ENCODE data around the gene ABCG8. TPM values are rescaled to one million over a fixed set of nuclear protein-coding genes. Genes with fewer than 3 reads are reported as not detected.

Gene ABCG8
- total RNA-seq (2012; rRNA removed): not detected in 2 replicates

GRCh38 chr2:43838560-43839267 lies at the start of gene ABCG8, which contains the start of gene ABCG5:
ABCG8 (plus strand) TSS chr2:43838971; CDS start chr2:43839054, 83 bp downstream.
ABCG5 (minus strand) TSS chr2:43838839; CDS start chr2:43838679, 160 bp downstream.
- H3K9me3 ChIP-seq (replicated peaks; ENCODE audit: low read length): no peaks in the 10 kb centered on the region
- peaks cover 68% of the 10 kb centered on the region for H3K27me3 ChIP-seq (ENCODE audit: control insufficient read depth, insufficient read depth, low read length)
- H3K4me3 ChIP-seq (ENCODE audit: low read length): no peak within 1 kb of the TSS
- no peak within 1 kb of the TSS for H3K4me2 ChIP-seq (ENCODE audit: low read length)
- H3K9ac ChIP-seq (ENCODE audit: low read depth, low read length): no peak within 1 kb of the TSS
- H3K4me1 ChIP-seq (ENCODE audit: control insufficient read depth, insufficient read depth, low read length): no peaks in the 10 kb centered on the region
- H3K36me3 ChIP-seq (ENCODE audit: insufficient read depth, low read length): no peaks in the 10 kb centered on the region

DNA sequence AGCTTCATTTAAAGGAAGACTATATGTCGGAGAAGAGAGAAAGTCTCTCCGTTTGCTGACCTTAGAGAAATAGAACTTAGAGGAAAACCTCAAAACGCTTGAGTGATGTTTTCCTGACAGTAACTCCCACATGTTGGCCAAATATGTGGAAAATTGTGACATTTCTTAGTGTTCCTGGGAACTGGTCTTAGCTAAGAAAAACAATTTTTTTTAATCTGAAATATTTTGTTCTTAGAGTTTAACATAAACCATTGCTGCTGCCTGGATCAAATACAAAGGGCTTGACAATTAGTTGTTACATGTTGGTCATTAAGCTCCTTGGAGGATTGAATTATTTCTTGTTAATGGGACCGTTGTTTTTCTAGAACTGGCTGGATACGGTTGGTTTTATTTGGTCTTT lies 48.6 kb upstream of the ABCG8 start:
- Histone ChIP-seq H3K4me1 (ENCODE audit: control insufficient read depth, insufficient read depth, low read length) (no peaks in the 10 kb centered on the region), H3K4me2 (ENCODE audit: low read length) (no peak overlapping the region), H3K9me3 (replicated peaks; ENCODE audit: low read length) (no peaks in the 10 kb centered on the region), H3K27me3 (ENCODE audit: control insufficient read depth, insufficient read depth, low read length) (no peaks in the 10 kb centered on the region), H3K4me3 (ENCODE audit: low read length) (no peak overlapping the region), H3K36me3 (ENCODE audit: insufficient read depth, low read length) (peaks cover 7% of the 10 kb centered on the region), H3K9ac (ENCODE audit: low read depth, low read length) (no peak overlapping the region)

- no peaks in the 10 kb centered on the region for H3K9me3 ChIP-seq (replicated peaks; ENCODE audit: low read length)
- no peak overlapping the region for H3K4me3 ChIP-seq (ENCODE audit: low read length)
- no peak overlapping the region for H3K9ac ChIP-seq (ENCODE audit: low read depth, low read length)
Observed at GRCh38 chr2:43791035-43791765, 47.6 kb upstream of the ABCG8 start.

GRCh38 chr2:43792653-43793052 lies 46.1 kb upstream of the ABCG8 start:
- H3K4me1 ChIP-seq (ENCODE audit: control insufficient read depth, insufficient read depth, low read length): no peaks in the 10 kb centered on the region
- no peaks in the 10 kb centered on the region for H3K27me3 ChIP-seq (ENCODE audit: control insufficient read depth, insufficient read depth, low read length)
- H3K4me3 ChIP-seq (ENCODE audit: low read length): no peak overlapping the region
- H3K36me3 ChIP-seq (ENCODE audit: insufficient read depth, low read length): peaks cover 12% of the 10 kb centered on the region
- no peaks in the 10 kb centered on the region for H3K9me3 ChIP-seq (replicated peaks; ENCODE audit: low read length)
- H3K9ac ChIP-seq (ENCODE audit: low read depth, low read length): no peak overlapping the region
- H3K4me2 ChIP-seq (ENCODE audit: low read length): no peak overlapping the region

More at GRCh38 chr2:43791035-43791765, 47.6 kb upstream of the ABCG8 start:
- Histone ChIP-seq H3K4me1 (ENCODE audit: control insufficient read depth, insufficient read depth, low read length) (no peaks in the 10 kb centered on the region), H3K4me2 (ENCODE audit: low read length) (no peak overlapping the region), H3K27me3 (ENCODE audit: control insufficient read depth, insufficient read depth, low read length) (no peaks in the 10 kb centered on the region), H3K36me3 (ENCODE audit: insufficient read depth, low read length) (peaks cover 12% of the 10 kb centered on the region)

DNA sequence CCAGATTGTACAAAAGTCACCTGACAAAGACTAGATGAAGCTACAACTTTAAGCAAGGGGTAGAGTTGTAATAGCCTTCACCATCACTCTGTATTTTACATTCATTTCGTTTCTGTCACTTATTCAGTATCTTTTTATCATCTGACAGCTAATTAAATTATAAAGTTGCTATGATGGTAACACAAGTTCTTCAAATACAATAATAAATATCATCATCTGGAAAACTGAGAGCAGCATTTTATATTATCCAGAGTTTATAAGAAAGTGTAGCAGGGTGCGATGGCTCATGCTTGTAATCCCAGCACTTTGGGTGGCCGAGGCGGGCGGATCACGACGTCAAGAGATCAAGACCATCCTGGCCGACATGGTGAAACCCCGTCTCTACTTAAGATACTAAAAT lies 43.8 kb upstream of the ABCG8 start:
- peaks cover 8% of the 10 kb centered on the region for H3K36me3 ChIP-seq (ENCODE audit: insufficient read depth, low read length)
- no peak overlapping the region for H3K4me3 ChIP-seq (ENCODE audit: low read length)
- no peak overlapping the region for H3K9ac ChIP-seq (ENCODE audit: low read depth, low read length)
- no peaks in the 10 kb centered on the region for H3K9me3 ChIP-seq (replicated peaks; ENCODE audit: low read length)
- H3K4me2 ChIP-seq (ENCODE audit: low read length): no peak overlapping the region
- no peaks in the 10 kb centered on the region for H3K27me3 ChIP-seq (ENCODE audit: control insufficient read depth, insufficient read depth, low read length)
- no peaks in the 10 kb centered on the region for H3K4me1 ChIP-seq (ENCODE audit: control insufficient read depth, insufficient read depth, low read length)

GRCh38 chr2:43796206-43796605 lies 42.6 kb upstream of the ABCG8 start:
- Histone ChIP-seq H3K27me3 (ENCODE audit: control insufficient read depth, insufficient read depth, low read length) (no peaks in the 10 kb centered on the region), H3K4me1 (ENCODE audit: control insufficient read depth, insufficient read depth, low read length) (no peaks in the 10 kb centered on the region), H3K4me3 (ENCODE audit: low read length) (no peak overlapping the region), H3K9me3 (replicated peaks; ENCODE audit: low read length) (no peaks in the 10 kb centered on the region), H3K9ac (ENCODE audit: low read depth, low read length) (no peak overlapping the region), H3K36me3 (ENCODE audit: insufficient read depth, low read length) (peaks cover 4% of the 10 kb centered on the region), H3K4me2 (ENCODE audit: low read length) (no peak overlapping the region)

GRCh38 chr2:43798300-43798699 lies 40.5 kb upstream of the ABCG8 start:
- Histone ChIP-seq H3K4me1 (ENCODE audit: control insufficient read depth, insufficient read depth, low read length) (no peaks in the 10 kb centered on the region), H3K9me3 (replicated peaks; ENCODE audit: low read length) (no peaks in the 10 kb centered on the region), H3K9ac (ENCODE audit: low read depth, low read length) (no peak overlapping the region), H3K27me3 (ENCODE audit: control insufficient read depth, insufficient read depth, low read length) (no peaks in the 10 kb centered on the region), H3K4me3 (ENCODE audit: low read length) (no peak overlapping the region), H3K36me3 (ENCODE audit: insufficient read depth, low read length) (peaks cover 4% of the 10 kb centered on the region), H3K4me2 (ENCODE audit: low read length) (no peak overlapping the region)

GRCh38 chr2:43800894-43801293 lies 37.9 kb upstream of the ABCG8 start:
- H3K36me3 ChIP-seq (ENCODE audit: insufficient read depth, low read length): peaks cover 8% of the 10 kb centered on the region
- no peaks in the 10 kb centered on the region for H3K9me3 ChIP-seq (replicated peaks; ENCODE audit: low read length)
- H3K27me3 ChIP-seq (ENCODE audit: control insufficient read depth, insufficient read depth, low read length): no peaks in the 10 kb centered on the region
- H3K9ac ChIP-seq (ENCODE audit: low read depth, low read length): no peak overlapping the region
- H3K4me2 ChIP-seq (ENCODE audit: low read length): no peak overlapping the region
- H3K4me1 ChIP-seq (ENCODE audit: control insufficient read depth, insufficient read depth, low read length): no peaks in the 10 kb centered on the region
- no peak overlapping the region for H3K4me3 ChIP-seq (ENCODE audit: low read length)

DNA sequence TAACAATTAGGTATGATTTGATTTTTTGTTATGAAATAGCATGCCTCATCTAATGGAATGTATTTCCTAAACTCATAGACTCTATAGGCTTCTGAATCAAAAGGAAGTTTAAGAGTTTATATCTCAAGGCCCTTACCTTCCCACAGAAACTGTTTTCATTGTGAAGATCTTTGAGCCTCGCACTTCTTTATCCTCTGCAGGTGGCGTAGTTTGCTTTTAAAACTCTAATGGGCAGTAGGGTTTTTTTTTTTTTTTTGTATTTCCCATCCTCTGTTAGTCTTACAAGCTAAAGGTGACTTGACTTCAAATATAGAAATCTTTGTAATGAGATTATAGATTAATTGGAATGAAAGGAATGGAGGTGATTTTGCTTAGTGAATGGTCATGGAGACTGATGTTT lies 36.6 kb upstream of the ABCG8 start:
- no peaks in the 10 kb centered on the region for H3K27me3 ChIP-seq (ENCODE audit: control insufficient read depth, insufficient read depth, low read length)
- no peak overlapping the region for H3K4me3 ChIP-seq (ENCODE audit: low read length)
- no peaks in the 10 kb centered on the region for H3K9me3 ChIP-seq (replicated peaks; ENCODE audit: low read length)
- H3K9ac ChIP-seq (ENCODE audit: low read depth, low read length): no peak overlapping the region
- peaks cover 6% of the 10 kb centered on the region for H3K36me3 ChIP-seq (ENCODE audit: insufficient read depth, low read length)
- H3K4me1 ChIP-seq (ENCODE audit: control insufficient read depth, insufficient read depth, low read length): no peaks in the 10 kb centered on the region
- no peak overlapping the region for H3K4me2 ChIP-seq (ENCODE audit: low read length)

DNA sequence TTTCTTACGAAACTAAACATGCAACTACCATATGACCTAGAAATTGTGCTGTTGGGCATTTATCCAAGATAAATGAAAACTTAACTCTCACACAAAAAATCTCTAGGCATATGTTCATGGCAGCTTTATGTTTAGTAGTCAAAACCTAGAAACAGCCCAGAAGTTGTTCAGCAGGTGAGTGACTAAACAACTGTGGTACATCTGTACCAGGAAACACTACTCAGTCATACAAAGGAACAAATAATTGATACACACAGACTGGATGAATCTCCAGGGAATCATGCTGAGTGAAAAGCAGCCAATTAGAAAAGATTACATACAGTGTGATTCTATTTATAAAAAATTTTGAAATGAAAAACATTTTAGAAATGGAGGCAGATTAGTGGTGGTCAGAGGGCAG lies 35.7 kb upstream of the ABCG8 start:
- no peaks in the 10 kb centered on the region for H3K4me1 ChIP-seq (ENCODE audit: control insufficient read depth, insufficient read depth, low read length)
- H3K9me3 ChIP-seq (replicated peaks; ENCODE audit: low read length): no peaks in the 10 kb centered on the region
- H3K9ac ChIP-seq (ENCODE audit: low read depth, low read length): no peak overlapping the region
- no peak overlapping the region for H3K4me2 ChIP-seq (ENCODE audit: low read length)
- H3K36me3 ChIP-seq (ENCODE audit: insufficient read depth, low read length): peaks cover 6% of the 10 kb centered on the region
- H3K4me3 ChIP-seq (ENCODE audit: low read length): no peak overlapping the region
- no peaks in the 10 kb centered on the region for H3K27me3 ChIP-seq (ENCODE audit: control insufficient read depth, insufficient read depth, low read length)

DNA sequence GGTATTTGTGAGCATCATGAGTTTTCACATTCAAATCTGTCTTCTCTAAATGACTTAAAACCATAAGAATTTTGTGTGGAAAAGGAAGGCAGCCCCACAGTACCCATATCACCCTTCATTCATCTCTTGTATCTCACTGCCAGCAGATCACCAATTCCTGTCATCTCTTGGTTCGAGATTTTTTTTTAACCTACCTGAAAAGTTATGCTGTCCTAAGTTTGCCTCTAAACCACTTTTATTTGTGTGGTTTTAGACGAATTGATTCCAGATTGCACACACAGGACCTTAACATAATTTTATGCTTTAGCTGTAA lies 32.1 kb upstream of the ABCG8 start:
- no peak overlapping the region for H3K9ac ChIP-seq (ENCODE audit: low read depth, low read length)
- no peak overlapping the region for H3K4me3 ChIP-seq (ENCODE audit: low read length)
- no peaks in the 10 kb centered on the region for H3K27me3 ChIP-seq (ENCODE audit: control insufficient read depth, insufficient read depth, low read length)

GRCh38 chr2:43810452-43810851 lies 28.3 kb upstream of the ABCG8 start:
- H3K4me1 ChIP-seq (ENCODE audit: control insufficient read depth, insufficient read depth, low read length): no peaks in the 10 kb centered on the region
- H3K9ac ChIP-seq (ENCODE audit: low read depth, low read length): no peak overlapping the region
- no peaks in the 10 kb centered on the region for H3K9me3 ChIP-seq (replicated peaks; ENCODE audit: low read length)
- H3K4me3 ChIP-seq (ENCODE audit: low read length): no peak overlapping the region
- peaks cover 2% of the 10 kb centered on the region for H3K36me3 ChIP-seq (ENCODE audit: insufficient read depth, low read length)
- H3K4me2 ChIP-seq (ENCODE audit: low read length): no peak overlapping the region
- no peaks in the 10 kb centered on the region for H3K27me3 ChIP-seq (ENCODE audit: control insufficient read depth, insufficient read depth, low read length)

More for the DNA sequence above, 32.1 kb upstream of the ABCG8 start:
- Histone ChIP-seq H3K4me2 (ENCODE audit: low read length) (no peak overlapping the region), H3K9me3 (replicated peaks; ENCODE audit: low read length) (no peaks in the 10 kb centered on the region), H3K4me1 (ENCODE audit: control insufficient read depth, insufficient read depth, low read length) (no peaks in the 10 kb centered on the region), H3K36me3 (ENCODE audit: insufficient read depth, low read length) (peaks cover 6% of the 10 kb centered on the region)
